Measurements from ENCODE around the gene PANK2. TPM values are rescaled to one million over a fixed set of nuclear protein-coding genes. Genes with fewer than 3 reads are reported as not detected.

PANK2 gene
- total and polyA plus RNA-seq, 4 donors, result 24.6 to 46.2 (median 34.4) TPM

- H3K27ac ChIP-seq (ENCODE audit: low read depth in 1 of 2, low read length in 1 of 2), result peak overlapping the region in 1 of 2 donors; percentile 73
- no peaks in the 10 kb centered on the region for H3K27me3 ChIP-seq (ENCODE audit: control insufficient read depth in 3 of 3, insufficient read depth in 3 of 3, low read length in 2 of 3)
- no peak overlapping the region for H3K4me3 ChIP-seq
- 48 to 64% methylated on average over 4 of the region's 4 CpGs for WGBS, 2 donors
- ATAC-seq (ENCODE audit: insufficient read depth, low FRiP score) (no peak), DNase-seq (peak in 1 of 3 donors; percentile 19)
- H3K36me3 ChIP-seq (ENCODE audit: control insufficient read depth in 4 of 4, insufficient read depth in 4 of 4, low read length in 4 of 4), result peaks cover 0 to 13% (median 7%) of the 10 kb centered on the region in 4 donors
- H3K9me3 ChIP-seq (ENCODE audit: control insufficient read depth in 4 of 4, insufficient read depth in 3 of 4, low read length in 3 of 4), result no peaks in the 10 kb centered on the region
- peaks cover 5 to 30% (median 19%) of the 10 kb centered on the region in 5 donors for H3K4me1 ChIP-seq (ENCODE audit: control insufficient read depth in 5 of 5, insufficient read depth in 5 of 5, low read length in 5 of 5)
- no peak for TF ChIP-seq CTCF (IDR thresholded peaks at IDR 0.05; ENCODE audit: control extremely low read depth, extremely low read depth)
- peak overlapping the region in 1 of 2 donors; percentile 40 for H3K9ac ChIP-seq (ENCODE audit: insufficient read depth in 1 of 2, low read length in 2 of 2)
Measured at GRCh38 chr20:3932277-3932676, 43.1 kb downstream of the PANK2 start.

GRCh38 chr20:3932681-3933080 lies 43.5 kb downstream of the PANK2 start:
- Histone ChIP-seq H3K4me1 (ENCODE audit: control insufficient read depth in 5 of 5, insufficient read depth in 5 of 5, low read length in 5 of 5) (peaks cover 5 to 30% (median 15%) of the 10 kb centered on the region in 5 donors), H3K27ac (ENCODE audit: low read depth in 1 of 2, low read length in 1 of 2) (peak overlapping the region in 1 of 2 donors; percentile 73), H3K9me3 (ENCODE audit: control insufficient read depth in 4 of 4, insufficient read depth in 3 of 4, low read length in 3 of 4) (peaks cover 0 to under 1% (median 0%) of the 10 kb centered on the region in 4 donors), H3K36me3 (ENCODE audit: control insufficient read depth in 4 of 4, insufficient read depth in 4 of 4, low read length in 4 of 4) (peaks cover 0 to 14% (median 7%) of the 10 kb centered on the region in 4 donors), H3K27me3 (ENCODE audit: control insufficient read depth in 3 of 3, insufficient read depth in 3 of 3, low read length in 2 of 3) (no peaks in the 10 kb centered on the region), H3K9ac (ENCODE audit: insufficient read depth in 1 of 2, low read length in 2 of 2) (peak overlapping the region in 1 of 2 donors; percentile 40), H3K4me3 (no peak overlapping the region)
- TF ChIP-seq CTCF (IDR thresholded peaks at IDR 0.05; ENCODE audit: control extremely low read depth, extremely low read depth), result no peak
- ATAC-seq (ENCODE audit: insufficient read depth, low FRiP score) (no peak), DNase-seq (peak in 1 of 3 donors; percentile 39)
- 47 to 54% methylated on average over 6 of the region's 6 CpGs for WGBS, 2 donors

- Histone ChIP-seq H3K9me3 (ENCODE audit: control insufficient read depth in 4 of 4, insufficient read depth in 3 of 4, low read length in 3 of 4) (peaks cover 0 to 4% (median 0%) of the 10 kb centered on the region in 4 donors), H3K4me1 (ENCODE audit: control insufficient read depth in 5 of 5, insufficient read depth in 5 of 5, low read length in 5 of 5) (peaks cover 5 to 30% (median 15%) of the 10 kb centered on the region in 5 donors), H3K27ac (ENCODE audit: low read depth in 1 of 2, low read length in 1 of 2) (peak overlapping the region in 1 of 2 donors; percentile 34), H3K36me3 (ENCODE audit: control insufficient read depth in 4 of 4, insufficient read depth in 4 of 4, low read length in 4 of 4) (peaks cover 0 to 20% (median 9%) of the 10 kb centered on the region in 4 donors), H3K4me3 (no peak overlapping the region), H3K27me3 (ENCODE audit: control insufficient read depth in 3 of 3, insufficient read depth in 3 of 3, low read length in 2 of 3) (no peaks in the 10 kb centered on the region), H3K9ac (ENCODE audit: insufficient read depth in 1 of 2, low read length in 2 of 2) (no peak overlapping the region)
- DNase-seq (no peak), ATAC-seq (ENCODE audit: insufficient read depth, low FRiP score) (no peak)
- TF ChIP-seq CTCF (IDR thresholded peaks at IDR 0.05; ENCODE audit: control extremely low read depth, extremely low read depth), result no peak
- WGBS, 2 donors, result 44 to 65% methylated on average over 4 of the region's 4 CpGs
Measured at GRCh38 chr20:3933218-3933617, 44.0 kb downstream of the PANK2 start.

GRCh38 chr20:3934624-3935023 lies 45.4 kb downstream of the PANK2 start:
- DNase-seq (peak; percentile 53 to 80 (median 60)), ATAC-seq (ENCODE audit: insufficient read depth, low FRiP score) (no peak)
- Histone ChIP-seq H3K27ac (ENCODE audit: low read depth in 1 of 2, low read length in 1 of 2) (peak overlapping the region in 1 of 2 donors; percentile 44), H3K4me1 (ENCODE audit: control insufficient read depth in 5 of 5, insufficient read depth in 5 of 5, low read length in 5 of 5) (peaks cover 5 to 30% (median 15%) of the 10 kb centered on the region in 5 donors), H3K9ac (ENCODE audit: insufficient read depth in 1 of 2, low read length in 2 of 2) (no peak overlapping the region), H3K9me3 (ENCODE audit: control insufficient read depth in 4 of 4, insufficient read depth in 3 of 4, low read length in 3 of 4) (peaks cover 0 to 4% (median 0%) of the 10 kb centered on the region in 4 donors), H3K27me3 (ENCODE audit: control insufficient read depth in 3 of 3, insufficient read depth in 3 of 3, low read length in 2 of 3) (no peaks in the 10 kb centered on the region), H3K36me3 (ENCODE audit: control insufficient read depth in 4 of 4, insufficient read depth in 4 of 4, low read length in 4 of 4) (peaks cover 0 to 20% (median 9%) of the 10 kb centered on the region in 4 donors), H3K4me3 (no peak overlapping the region)
- no peak for TF ChIP-seq CTCF (IDR thresholded peaks at IDR 0.05; ENCODE audit: control extremely low read depth, extremely low read depth)
- WGBS, 2 donors, result 68 to 85% methylated on average over 5 of the region's 5 CpGs
